ENCODE measurements around the gene DMAC2L. TPM values are rescaled to one million over a fixed set of nuclear protein-coding genes. Genes with fewer than 3 reads are reported as not detected.
A peak's percentile ranks its signal among the peaks of the same experiment; 100 is the strongest.

DMAC2L gene
- polyA plus RNA-seq, 1 experiment: 12.6 TPM

DNA sequence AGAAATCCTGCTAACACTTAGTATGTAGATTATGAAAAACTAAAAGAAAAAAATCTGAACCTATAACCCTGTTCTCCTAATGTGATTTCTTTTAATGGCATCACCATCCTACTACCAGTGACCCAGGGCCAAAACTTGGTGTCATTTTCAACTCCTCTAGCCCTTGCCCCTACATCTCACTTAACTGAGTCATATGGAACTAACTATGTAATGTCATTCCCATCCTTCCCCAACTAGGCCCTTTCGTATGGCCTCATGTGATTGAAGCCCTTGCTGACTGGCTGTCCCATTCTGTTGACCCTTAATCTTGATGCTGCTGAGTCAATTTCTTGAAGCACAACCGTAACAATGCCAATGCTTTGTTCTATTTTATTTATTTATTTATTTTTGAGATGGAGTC, 7.6 kb downstream of the DMAC2L start:
- no peak overlapping the region for H3K27ac ChIP-seq (ENCODE audit: low read depth, low read length)
- no peaks in the 10 kb centered on the region for H3K27me3 ChIP-seq (ENCODE audit: control insufficient read depth, insufficient read depth, low read length)
- ChIA-PET CTCF (interaction anchor here (0.7 to 3.6 kb wide), 15 partner anchors 9 to 540 kb away, joined by 3 to 20 read pairs (median 4); partner anchors contain the start of genes CDKL1 and MAP4K5), POLR2A (no interaction called here)
- TF ChIP-seq, protein P1, sequence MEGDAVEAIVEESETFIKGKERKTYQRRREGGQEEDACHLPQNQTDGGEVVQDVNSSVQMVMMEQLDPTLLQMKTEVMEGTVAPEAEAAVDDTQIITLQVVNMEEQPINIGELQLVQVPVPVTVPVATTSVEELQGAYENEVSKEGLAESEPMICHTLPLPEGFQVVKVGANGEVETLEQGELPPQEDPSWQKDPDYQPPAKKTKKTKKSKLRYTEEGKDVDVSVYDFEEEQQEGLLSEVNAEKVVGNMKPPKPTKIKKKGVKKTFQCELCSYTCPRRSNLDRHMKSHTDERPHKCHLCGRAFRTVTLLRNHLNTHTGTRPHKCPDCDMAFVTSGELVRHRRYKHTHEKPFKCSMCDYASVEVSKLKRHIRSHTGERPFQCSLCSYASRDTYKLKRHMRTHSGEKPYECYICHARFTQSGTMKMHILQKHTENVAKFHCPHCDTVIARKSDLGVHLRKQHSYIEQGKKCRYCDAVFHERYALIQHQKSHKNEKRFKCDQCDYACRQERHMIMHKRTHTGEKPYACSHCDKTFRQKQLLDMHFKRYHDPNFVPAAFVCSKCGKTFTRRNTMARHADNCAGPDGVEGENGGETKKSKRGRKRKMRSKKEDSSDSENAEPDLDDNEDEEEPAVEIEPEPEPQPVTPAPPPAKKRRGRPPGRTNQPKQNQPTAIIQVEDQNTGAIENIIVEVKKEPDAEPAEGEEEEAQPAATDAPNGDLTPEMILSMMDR (IDR thresholded peaks at IDR 0.05; ENCODE audit: low read depth, low read length): no peak
- H3K9me3 ChIP-seq (ENCODE audit: control insufficient read depth, insufficient read depth, low read length): no peaks in the 10 kb centered on the region
- no peak for DNase-seq (ENCODE audit: low read depth, low spot score)
- H3K4me3 ChIP-seq (ENCODE audit: low read depth, low read length): no peak overlapping the region

DNA sequence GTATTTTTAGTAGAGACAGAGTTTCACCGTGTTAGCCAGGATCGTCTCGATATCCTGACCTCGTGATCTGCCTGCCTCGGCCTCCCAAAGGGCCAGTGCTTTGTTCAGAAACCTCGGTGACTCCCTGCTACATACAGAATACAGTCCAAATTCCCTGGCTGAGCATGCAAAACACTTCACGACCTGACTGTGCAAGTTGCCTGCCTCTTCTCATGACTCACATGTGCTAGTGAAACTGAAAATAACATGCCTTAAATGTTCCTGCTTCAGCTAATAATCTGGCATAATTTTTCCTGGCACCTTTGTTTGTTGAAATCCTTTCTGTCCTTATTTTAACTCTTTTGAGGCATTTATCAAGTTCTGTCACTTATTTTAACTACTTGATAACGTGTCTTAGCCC, 8.2 kb downstream of the DMAC2L start:
- ChIA-PET POLR2A (interaction anchor here (0.5 to 1.0 kb wide), 2 partner anchors 8 to 13 kb away, joined by 5 to 10 read pairs; partner anchors contain the start of genes DMAC2L and L2HGDH), CTCF (interaction anchor here (0.5 to 3.6 kb wide), 27 partner anchors 8 to 459 kb away, joined by 3 to 20 read pairs (median 6); partner anchors contain the start of genes ATL1, CDKL1, DMAC2L and L2HGDH)
- Histone ChIP-seq H3K27me3 (ENCODE audit: control insufficient read depth, insufficient read depth, low read length) (no peaks in the 10 kb centered on the region), H3K27ac (ENCODE audit: low read depth, low read length) (no peak overlapping the region), H3K9me3 (ENCODE audit: control insufficient read depth, insufficient read depth, low read length) (no peaks in the 10 kb centered on the region), H3K4me3 (ENCODE audit: low read depth, low read length) (no peak overlapping the region; the same call in 1 of the 2 replicates)
- DNase-seq (ENCODE audit: low read depth, low spot score): no peak
- TF ChIP-seq, protein P1 (IDR thresholded peaks at IDR 0.05; ENCODE audit: low read depth, low read length): no peak

DNA sequence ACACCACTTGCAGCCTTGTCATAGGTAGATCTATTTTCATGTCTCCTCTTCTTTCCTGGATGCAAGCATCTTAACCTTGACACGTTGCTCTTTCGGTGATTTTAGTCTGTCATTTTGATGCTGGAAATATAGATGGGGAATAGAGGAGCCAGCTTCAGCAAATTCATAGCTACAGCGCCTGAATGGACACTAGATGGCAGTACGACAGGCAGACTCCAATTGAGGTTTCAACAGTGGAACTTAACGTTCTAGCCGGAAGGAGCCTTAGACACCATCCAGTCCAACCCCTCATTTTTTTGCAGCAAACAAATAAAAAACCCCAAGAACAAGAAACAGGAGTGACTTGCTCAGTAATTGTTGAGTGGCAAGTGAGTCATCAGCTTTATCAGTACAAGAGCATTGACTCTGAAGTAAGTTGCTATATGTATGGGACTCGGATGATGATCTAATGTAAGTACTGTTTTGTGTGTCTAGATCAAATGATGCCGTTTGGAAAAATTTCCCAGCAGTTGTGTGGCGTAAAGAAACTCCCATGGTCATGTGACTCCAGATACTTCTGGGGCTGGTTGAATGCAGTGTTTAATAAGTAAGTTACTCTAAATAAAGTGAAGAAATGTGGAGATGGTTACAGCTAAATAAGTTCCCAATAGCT, 9.0 kb downstream of the DMAC2L start:
- peak; percentile 86 for DNase-seq (ENCODE audit: low read depth, low spot score)
- peak overlapping the region; percentile 58 for H3K27ac ChIP-seq (ENCODE audit: low read depth, low read length)
- no peaks in the 10 kb centered on the region for H3K9me3 ChIP-seq (ENCODE audit: control insufficient read depth, insufficient read depth, low read length)
- ChIA-PET POLR2A (interaction anchor here (0.8 to 1.0 kb wide), 2 partner anchors 9 to 347 kb away, joined by 3 to 5 read pairs; partner anchors contain the start of genes DMAC2L, L2HGDH and SAV1), CTCF (interaction anchor here (0.7 to 3.6 kb wide), 31 partner anchors 8 to 459 kb away, joined by 3 to 20 read pairs (median 5); partner anchors contain the start of genes ATL1, CDKL1, DMAC2L and L2HGDH)
- TF ChIP-seq, protein P1 (IDR thresholded peaks at IDR 0.05; ENCODE audit: low read depth, low read length): peak; percentile 95
- H3K4me3 ChIP-seq (ENCODE audit: low read depth, low read length): peak overlapping the region; percentile 41
- H3K27me3 ChIP-seq (ENCODE audit: control insufficient read depth, insufficient read depth, low read length): no peaks in the 10 kb centered on the region

DNA sequence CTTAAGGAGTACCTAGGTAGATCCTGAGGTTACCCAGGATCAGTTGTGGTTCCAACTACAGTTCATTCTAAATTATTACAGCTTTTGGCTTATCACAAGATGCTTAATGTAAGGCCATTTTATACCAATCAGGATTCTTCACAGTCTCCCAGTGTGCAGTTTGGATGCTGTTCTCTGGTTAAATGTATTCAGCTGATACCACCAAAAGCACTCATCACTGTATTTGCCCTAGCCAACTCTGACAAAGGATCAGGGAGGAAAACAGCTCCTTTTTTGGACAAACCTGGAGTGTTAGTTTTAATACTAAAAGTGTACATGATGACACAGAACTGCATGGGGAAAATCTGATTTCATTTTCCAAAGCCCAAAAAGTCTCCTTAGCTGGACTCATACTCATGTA, 19.5 kb downstream of the DMAC2L start:
- no peaks in the 10 kb centered on the region for H3K9me3 ChIP-seq (ENCODE audit: control insufficient read depth, insufficient read depth, low read length)
- TF ChIP-seq, protein P1 (IDR thresholded peaks at IDR 0.05; ENCODE audit: low read depth, low read length): no peak
- POLR2A ChIA-PET: interaction anchor here (0.6 kb wide), 1 partner anchor 19 kb away, joined by 5 read pairs; no protein-coding TSS in a partner anchor
- CTCF ChIA-PET: interaction anchor here (1.8 to 2.3 kb wide), 2 partner anchors 11 to 14 kb away, joined by 4 to 16 read pairs; no protein-coding TSS in a partner anchor
- DNase-seq (ENCODE audit: low read depth, low spot score): no peak
- H3K27me3 ChIP-seq (ENCODE audit: control insufficient read depth, insufficient read depth, low read length): no peaks in the 10 kb centered on the region
- H3K27ac ChIP-seq (ENCODE audit: low read depth, low read length): no peak overlapping the region
- no peak overlapping the region for H3K4me3 ChIP-seq (ENCODE audit: low read depth, low read length)

All from AG04450 (cell line).